ENCODE results near the gene CCDC159. TPM values are rescaled to one million over a fixed set of nuclear protein-coding genes. Genes with fewer than 3 reads are reported as not detected.
"Not testable (repeated sequence)": the region's sequence is repeated elsewhere in the genome, so short reads cannot be mapped to it uniquely, and the experiment has no call there.

Gene CCDC159
- 10 to 100 TPM in 4 of 6 experiments, 1 to 10 TPM in 2; 7.7 to 11.8 (median 10.4) TPM for total RNA-seq (2021; fragmentation: NEBNext Ultra II Directional; extraction: Animal tissue kit (Norgen Biotek cat#: 25700))
- long read RNA-seq, partial matches to known transcripts, result 1 of 9 reads
- long read RNA-seq, other reads (novel, unspliced or antisense), result 7 of 9 reads

- 0 out of 2 replicates have a peak, but pooled peaks cover 10% of the 10 kb centered on the region for H3K36me3 Mint-ChIP-seq (ENCODE audit: low read depth)
- peak within 1 kb of the TSS; percentile 95 for H3K4me3 Mint-ChIP-seq
- H3K27me3 Mint-ChIP-seq (ENCODE audit: insufficient read depth), result peaks cover 2% of the 10 kb centered on the region; the same call in 1 of the 2 replicates
- peak within 1 kb of the TSS; percentile 90 for H3K27ac Mint-ChIP-seq
- TF ChIP-seq CTCF (IDR thresholded peaks at IDR 0.05), result peak; percentile 22; the same call in 1 of the 2 replicates
- peak; percentile 99 for DNase-seq
- peaks cover 30% of the 10 kb centered on the region for H3K4me1 Mint-ChIP-seq (ENCODE audit: low read depth)
- H3K9me3 Mint-ChIP-seq, result peaks cover 12% of the 10 kb centered on the region
These were observed at the start of gene CCDC159, which contains the start of gene TMEM205 for GRCh38 chr19:11346104-11346940. Gene CCDC159, plus strand, starts transcription at chr19:11346519. Its CDS starts 88 bp downstream, at chr19:11346607. Gene TMEM205, minus strand, starts transcription at chr19:11346268. Its CDS starts 649 bp downstream, at chr19:11345619.

- Mint-ChIP-seq H3K9me3 (no peaks in the 10 kb centered on the region), H3K4me3 (no peak overlapping the region), H3K4me1 (ENCODE audit: low read depth) (peaks cover 6% of the 10 kb centered on the region; the same call in 1 of the 2 replicates), H3K27me3 (ENCODE audit: insufficient read depth) (peaks cover 24% of the 10 kb centered on the region), H3K36me3 (ENCODE audit: low read depth) (no peaks in the 10 kb centered on the region), H3K27ac (no peak overlapping the region)
- TF ChIP-seq CTCF (IDR thresholded peaks at IDR 0.05), result no peak
- no peak for DNase-seq
These were observed 46.1 kb upstream of the CCDC159 start for GRCh38 chr19:11299946-11300810.

- H3K4me3 Mint-ChIP-seq, result no peak overlapping the region
- H3K27me3 Mint-ChIP-seq (ENCODE audit: insufficient read depth), result peaks cover 24% of the 10 kb centered on the region
- TF ChIP-seq CTCF (IDR thresholded peaks at IDR 0.05), result no peak
- H3K4me1 Mint-ChIP-seq (ENCODE audit: low read depth), result peaks cover 6% of the 10 kb centered on the region; the same call in 1 of the 2 replicates
- DNase-seq, result no peak
- no peaks in the 10 kb centered on the region for H3K36me3 Mint-ChIP-seq (ENCODE audit: low read depth)
- H3K9me3 Mint-ChIP-seq, result no peaks in the 10 kb centered on the region
- no peak overlapping the region for H3K27ac Mint-ChIP-seq
These were observed 45.6 kb upstream of the CCDC159 start for GRCh38 chr19:11300811-11301120.

GRCh38 chr19:11304936-11305335 lies 41.4 kb upstream of the CCDC159 start:
- no peak overlapping the region for H3K27ac Mint-ChIP-seq
- H3K9me3 Mint-ChIP-seq, result no peaks in the 10 kb centered on the region
- TF ChIP-seq CTCF (IDR thresholded peaks at IDR 0.05), result no peak
- no peak for DNase-seq
- peaks cover 15% of the 10 kb centered on the region for H3K27me3 Mint-ChIP-seq (ENCODE audit: insufficient read depth)
- H3K36me3 Mint-ChIP-seq (ENCODE audit: low read depth), result no peaks in the 10 kb centered on the region
- H3K4me1 Mint-ChIP-seq (ENCODE audit: low read depth), result no peaks in the 10 kb centered on the region
- no peak overlapping the region for H3K4me3 Mint-ChIP-seq

- Mint-ChIP-seq H3K9me3 (no peaks in the 10 kb centered on the region), H3K27ac (no peak overlapping the region), H3K36me3 (ENCODE audit: low read depth) (no peaks in the 10 kb centered on the region), H3K4me3 (no peak overlapping the region), H3K27me3 (ENCODE audit: insufficient read depth) (peaks cover 10% of the 10 kb centered on the region), H3K4me1 (ENCODE audit: low read depth) (no peaks in the 10 kb centered on the region)
- TF ChIP-seq CTCF (IDR thresholded peaks at IDR 0.05), result no peak
- DNase-seq, result peak; percentile 27
These were observed 40.0 kb upstream of the CCDC159 start for GRCh38 chr19:11306337-11306736.

GRCh38 chr19:11320278-11320995 lies 25.9 kb upstream of the CCDC159 start:
- not testable (repeated sequence) for DNase-seq; H3K4me3 Mint-ChIP-seq; H3K27ac Mint-ChIP-seq; H3K36me3 Mint-ChIP-seq (ENCODE audit: low read depth); H3K9me3 Mint-ChIP-seq
- Mint-ChIP-seq H3K27me3 (ENCODE audit: insufficient read depth) (peaks cover 12% of the 10 kb centered on the region; the same call in 1 of the 2 replicates), H3K4me1 (ENCODE audit: low read depth) (peaks cover 19% of the 10 kb centered on the region)

All from HFFc6 (cell line).